ENCODE results near the gene SPATA2L.
"Not testable (repeated sequence)": the region's sequence is repeated elsewhere in the genome, so short reads cannot be mapped to it uniquely, and the experiment has no call there.

Gene SPATA2L

DNA sequence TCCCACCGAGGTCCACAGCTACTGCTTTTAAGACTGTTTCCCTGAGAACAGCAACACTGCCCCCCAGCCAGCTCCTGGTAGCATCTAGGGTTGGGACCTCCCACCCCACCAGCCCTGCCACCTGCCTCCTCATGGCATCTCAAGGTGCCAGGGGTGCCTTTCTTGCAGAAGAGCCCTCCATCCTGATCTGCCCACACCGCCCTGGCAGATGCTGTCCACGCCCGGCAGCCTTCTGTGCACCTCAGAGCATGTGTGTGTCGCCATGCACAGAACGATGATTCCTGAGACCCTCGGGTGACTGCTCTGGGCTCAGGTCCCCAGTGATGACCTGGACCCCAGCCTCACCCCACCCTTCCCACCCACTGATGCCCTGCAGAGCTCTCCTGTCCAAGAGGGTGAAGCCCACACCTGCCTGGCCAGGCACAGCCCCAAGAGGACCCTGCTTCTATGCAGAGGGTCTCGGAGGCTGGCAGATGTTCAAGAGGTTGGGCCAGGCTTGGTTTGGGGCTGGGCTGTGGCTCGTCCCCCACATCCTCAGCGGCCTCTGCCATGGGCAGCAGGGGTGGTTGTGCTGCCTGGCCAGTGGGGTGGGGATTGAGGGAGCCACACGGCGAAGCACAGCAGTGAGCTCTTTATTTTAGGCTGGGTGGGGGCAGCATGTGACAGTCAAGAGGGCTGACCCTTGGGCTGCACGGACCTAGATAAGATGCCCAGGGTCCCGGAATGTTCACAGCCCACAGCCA lies 5.2 kb upstream of the SPATA2L start:
- no peak for DNase-seq

GRCh38 chr16:89705006-89705405 lies 3.5 kb upstream of the SPATA2L start:
- no peak for DNase-seq

DNA sequence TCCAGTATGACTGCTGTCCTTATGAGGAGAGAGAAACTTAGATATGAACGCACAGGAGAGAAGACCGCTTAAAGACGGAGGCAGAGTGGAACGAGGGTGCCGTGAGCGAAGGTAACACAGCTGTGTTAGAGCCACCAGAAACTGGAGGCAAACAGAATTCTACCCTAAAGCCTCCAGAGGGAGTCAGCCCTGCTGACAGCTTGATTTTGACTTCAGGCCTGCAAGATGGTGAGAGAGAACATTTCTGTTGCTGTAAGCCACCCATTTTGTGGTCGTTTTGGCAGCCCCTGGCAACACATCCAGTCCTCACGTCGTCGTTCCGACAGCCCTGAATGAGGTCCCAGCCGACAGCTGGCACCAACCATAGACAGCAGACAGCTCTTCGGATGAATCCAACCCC lies 2.8 kb upstream of the SPATA2L start:
- no peak for DNase-seq

GRCh38 chr16:89700649-89701424 lies 668 bp downstream of the SPATA2L start:
- DNase-seq, result peak; percentile 33

DNA sequence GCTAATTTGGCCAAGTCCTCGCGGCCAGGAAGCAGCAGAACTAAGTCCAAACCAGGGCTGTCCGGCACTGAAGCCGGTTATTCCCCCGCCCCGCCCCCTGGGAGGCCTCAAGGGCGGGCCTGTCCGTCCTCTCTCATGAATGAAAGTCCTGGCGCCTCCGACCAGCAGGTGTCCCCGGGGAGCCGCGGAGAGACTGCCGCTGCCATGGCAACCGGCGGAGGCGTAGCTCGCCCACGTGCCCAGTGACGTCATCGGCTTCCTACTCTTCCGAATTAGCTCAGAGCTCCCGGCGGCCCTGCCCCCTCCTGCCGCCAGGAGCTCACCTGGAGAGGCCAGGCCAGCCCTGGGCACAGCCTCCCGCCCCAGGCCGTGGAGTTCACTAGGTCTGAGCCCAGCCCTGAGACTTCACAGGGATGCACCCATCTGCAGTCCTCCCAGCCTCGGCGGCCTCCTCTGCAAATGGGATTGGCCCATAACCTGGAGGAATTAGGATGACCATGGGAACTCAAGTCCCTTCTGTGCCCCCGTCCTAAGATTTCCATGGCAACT lies 1.3 kb downstream of the SPATA2L start:
- peak; percentile 97 for DNase-seq

DNA sequence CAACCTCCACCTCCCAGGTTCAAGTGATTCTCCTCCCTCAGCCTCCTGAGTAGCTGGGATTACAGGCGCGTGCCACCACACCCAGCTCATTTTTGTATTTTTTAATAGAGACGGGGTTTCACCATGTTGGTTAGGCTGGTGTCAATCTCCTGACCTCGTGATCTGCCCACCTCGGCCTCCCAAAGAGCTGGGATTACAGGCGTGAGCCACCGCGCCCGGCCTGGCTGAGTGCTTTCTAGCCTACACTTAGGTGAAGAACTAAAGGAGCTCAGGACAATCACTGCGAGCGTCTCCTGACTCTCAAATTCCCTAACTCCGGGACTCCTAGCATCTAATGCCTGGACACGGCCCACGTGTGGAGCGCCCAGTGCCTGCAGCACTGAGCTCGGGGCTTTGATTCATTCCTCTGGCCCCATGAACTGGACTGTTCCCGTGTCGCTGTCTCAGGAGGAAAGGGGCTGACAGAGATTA lies 1.8 kb downstream of the SPATA2L start:
- not testable (repeated sequence) for DNase-seq

DNA sequence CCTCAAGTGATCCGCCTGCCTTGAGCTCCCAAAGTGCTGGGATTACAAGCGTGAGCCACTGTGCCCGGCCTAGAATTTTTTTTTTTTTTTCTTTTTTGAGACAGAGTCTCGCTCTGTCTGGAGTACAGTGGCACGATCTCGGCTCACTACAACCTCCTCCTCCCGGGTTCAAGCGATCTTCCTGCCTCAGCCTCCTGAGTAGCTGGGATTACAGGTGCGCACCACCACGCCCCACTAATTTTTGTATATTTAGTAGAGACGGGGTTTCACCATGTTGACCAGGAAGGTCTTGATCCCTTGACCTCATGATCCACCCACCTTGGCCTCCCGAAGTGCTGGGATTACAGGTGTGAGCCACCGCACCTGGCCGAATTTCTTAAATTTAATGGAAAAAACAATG lies 2.8 kb downstream of the SPATA2L start:
- DNase-seq, result not testable (repeated sequence)

- peak; percentile 40 for DNase-seq
These were observed 3.7 kb downstream of the SPATA2L start for GRCh38 chr16:89697616-89698331.

GRCh38 chr16:89697161-89697615 lies 4.3 kb downstream of the SPATA2L start:
- DNase-seq, result peak; percentile 17

- DNase-seq, result no peak
These were observed 4.8 kb downstream of the SPATA2L start for GRCh38 chr16:89696670-89697128.

DNA sequence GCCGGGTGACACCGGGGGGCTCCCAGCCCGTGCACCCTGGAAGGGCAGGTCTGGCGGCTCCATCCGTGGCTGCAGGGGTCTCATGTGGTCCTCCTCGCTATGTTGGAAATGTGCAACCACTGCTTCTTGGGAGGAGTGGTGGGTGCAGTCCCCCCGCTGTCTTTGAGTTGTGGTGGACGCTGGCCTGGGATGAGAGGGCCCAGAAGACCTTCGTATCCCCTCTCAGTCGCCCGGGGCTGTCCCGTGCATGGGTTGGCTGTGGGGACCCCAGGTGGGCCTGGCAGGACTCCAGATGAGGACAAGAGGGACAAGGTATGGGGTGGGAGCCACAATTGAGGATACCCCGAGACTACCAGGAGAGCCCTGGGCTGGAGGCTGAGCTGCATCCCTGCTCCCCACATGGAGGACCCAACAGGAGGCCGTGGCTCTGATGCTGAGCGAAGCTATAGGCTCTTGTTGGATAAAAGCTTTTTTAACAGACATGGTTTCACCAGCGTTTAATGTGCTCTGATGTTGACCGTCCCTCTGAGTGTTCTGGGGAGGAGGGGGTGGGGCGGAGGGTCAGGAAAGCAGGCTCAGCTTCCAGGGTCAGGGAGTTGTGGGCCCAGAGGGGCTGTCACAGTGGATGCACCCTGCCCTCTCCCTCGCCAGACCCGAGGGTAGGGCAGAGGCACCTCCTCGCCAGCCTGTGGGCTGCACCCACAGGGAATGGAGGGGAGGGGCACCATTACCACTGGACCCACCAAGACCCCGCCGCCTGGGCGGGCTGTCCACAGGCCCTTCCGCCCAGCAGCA lies 5.4 kb downstream of the SPATA2L start:
- no peak for DNase-seq

DNA sequence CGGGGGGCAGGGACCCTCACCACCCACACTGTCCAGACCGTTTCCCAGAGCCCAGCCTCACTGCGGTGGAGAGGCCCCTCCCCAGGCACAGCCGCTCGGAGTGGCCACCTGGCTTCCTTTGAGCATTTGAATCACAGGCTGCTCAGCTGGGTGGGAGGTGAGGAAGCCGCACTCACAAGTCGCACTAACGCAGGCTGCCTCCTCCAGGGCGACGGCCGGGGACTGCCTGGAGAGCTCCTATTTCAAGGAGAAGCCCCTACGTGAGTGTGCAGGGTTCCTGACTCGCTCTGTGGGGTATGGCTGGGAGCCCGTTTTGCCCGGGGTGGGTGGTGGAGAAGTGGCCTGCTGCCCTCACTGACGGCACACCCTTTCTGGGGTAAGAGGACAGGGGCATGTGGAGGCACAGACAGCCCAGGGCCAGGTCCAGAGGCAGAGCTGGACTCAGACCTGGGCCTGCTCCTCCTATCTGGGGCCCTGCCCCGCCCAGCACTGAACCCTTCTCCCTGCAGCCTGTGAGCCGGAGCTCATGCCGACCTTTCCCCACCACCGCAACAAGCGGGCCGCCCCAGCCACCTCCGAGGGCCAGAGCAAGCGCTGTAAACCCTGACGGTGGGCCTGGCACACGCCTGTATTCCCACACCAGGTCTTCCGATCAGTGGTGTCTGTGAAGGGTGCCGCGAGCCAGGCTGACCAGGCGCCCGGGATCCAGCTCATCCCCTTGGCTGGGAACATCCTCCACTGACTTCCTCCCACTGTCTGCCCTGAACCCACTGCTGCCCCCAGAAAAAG lies 6.2 kb downstream of the SPATA2L start:
- DNase-seq, result no peak

DNA sequence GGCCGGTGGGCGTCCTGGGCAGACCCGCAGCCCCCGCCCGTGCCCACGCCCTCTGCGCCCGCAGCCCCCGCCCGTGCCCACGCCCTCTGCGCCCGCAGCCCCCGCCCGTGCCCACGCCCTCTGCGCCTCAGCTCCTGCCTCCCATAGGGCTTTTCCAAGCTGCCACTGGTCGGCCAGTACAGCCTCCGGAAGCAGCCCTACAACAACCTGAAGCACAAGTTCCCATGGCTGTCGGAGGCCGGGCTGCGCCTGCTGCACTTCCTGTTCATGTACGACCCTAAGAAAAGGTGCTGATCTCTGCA lies 6.8 kb downstream of the SPATA2L start:
- DNase-seq, result not testable (repeated sequence)

DNA sequence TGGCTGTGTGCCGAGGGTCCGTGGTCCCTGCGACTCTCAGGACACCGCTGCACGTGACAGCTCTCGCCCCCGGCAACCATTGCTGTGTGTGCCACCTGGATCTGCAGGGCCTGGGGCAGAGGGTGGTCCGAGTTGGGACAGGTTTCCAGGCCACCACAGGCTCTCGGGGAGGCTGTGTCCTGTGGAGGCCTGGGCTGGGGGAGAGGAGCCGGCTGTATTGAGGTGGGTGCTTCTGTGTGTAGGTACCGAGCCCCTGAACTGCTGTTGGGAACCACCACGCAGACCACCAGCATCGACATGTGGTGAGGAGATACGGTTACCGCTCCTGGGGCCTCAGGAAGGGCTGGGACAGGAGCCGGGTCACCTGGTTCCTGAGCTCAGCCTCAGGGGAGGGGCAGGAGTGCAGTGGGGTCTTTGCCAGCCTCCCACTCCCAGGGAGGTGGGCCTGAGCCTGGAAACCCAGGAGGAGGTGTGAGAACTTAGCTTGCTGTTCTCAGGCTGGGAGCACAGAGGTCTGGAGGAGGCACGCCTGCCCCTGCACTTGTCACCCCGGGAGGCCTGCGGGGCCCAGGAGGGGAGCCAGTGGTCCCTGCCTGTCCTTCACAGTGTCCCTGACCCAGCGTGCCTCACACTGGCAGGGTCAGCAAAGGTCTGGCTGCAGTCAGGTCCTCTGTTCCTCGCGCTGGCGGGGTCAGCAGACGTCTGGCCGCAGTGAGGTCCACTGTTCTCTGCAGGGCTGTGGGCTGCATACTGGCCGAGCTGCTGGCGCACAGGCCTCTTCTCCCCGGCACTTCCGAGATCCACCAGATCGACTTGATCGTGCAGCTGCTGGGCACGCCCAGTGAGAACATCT lies 7.3 kb downstream of the SPATA2L start:
- DNase-seq, result no peak

GRCh38 chr16:89693289-89693731 lies 8.2 kb downstream of the SPATA2L start:
- DNase-seq, result no peak

GRCh38 chr16:89691986-89692569 lies 9.4 kb downstream of the SPATA2L start:
- no peak for DNase-seq

DNA sequence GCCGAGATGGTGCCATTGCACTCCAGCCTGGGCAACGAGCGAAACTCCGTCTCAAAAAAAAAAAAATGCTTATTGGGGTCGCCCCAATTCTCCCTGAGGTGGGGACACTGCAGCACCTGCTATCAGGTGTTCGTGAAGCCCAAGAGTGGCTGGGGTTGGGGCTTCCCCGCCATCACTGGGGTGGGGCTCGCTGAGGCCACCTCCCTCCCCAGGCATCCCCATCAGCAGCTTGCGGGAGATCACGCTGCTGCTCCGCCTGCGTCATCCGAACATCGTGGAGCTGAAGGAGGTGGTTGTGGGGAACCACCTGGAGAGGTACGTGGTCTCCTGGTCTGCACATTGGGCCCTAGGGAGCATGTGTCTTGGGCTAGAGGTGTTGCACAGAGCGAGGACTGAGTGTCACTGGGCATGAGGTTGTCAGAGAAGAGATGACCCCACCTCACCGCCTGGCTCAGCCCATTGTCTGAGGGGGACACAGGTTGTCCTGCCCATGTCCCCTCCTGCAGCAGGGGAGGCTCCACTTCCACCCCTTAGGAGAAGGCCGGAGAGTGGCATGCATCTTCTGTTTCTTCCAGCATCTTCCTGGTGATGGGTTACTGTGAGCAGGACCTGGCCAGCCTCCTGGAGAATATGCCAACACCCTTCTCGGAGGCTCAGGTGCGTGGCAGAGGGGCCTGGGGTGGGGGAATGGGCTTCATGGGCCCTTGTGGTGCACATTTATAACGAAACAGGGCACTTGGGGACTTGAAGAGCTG lies 10.1 kb downstream of the SPATA2L start:
- no peak for DNase-seq

DNA sequence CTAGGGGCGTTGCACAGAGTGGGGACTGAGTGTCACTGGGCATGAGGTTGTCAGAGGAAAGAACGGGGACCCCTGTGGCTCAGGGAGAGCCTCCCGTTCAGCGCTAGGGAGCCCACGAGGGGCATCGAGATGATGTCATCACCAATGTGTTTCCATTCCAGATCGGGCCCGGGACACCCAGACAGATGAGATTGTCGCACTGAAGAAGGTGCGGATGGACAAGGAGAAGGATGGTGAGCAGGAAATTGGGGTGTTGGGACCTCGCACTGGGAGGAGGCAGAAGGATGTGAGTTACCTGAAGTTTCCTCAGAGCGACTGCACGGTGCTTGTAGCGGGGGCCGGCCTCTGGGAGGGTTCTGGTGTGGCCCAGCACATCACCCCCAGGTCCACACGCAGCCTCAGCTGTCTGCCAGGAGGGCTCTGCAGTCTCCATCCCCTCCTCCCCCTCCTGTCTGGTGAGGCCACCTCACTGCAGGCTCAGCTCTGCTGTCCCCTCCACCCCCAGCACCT lies 11.1 kb downstream of the SPATA2L start:
- no peak for DNase-seq

DNA sequence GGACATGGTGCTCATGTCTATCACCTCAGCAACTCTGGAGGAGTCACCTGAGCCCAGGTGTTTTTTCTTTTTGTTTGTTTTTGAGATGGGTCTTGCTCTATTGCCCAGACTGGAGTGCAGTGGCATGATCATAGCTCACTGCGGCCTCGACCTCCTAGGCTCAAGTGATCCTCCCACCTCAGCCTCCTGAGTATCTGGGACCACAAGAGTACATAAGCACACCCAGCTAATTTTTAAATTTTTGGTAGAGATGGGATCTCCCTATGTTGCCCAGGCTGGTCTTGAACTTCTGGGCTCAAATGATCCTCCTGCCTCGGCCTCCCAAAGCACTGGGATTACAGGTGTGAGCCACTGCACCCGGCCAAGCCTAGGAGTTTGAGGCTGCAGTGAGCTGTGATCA lies 11.9 kb downstream of the SPATA2L start:
- DNase-seq, result not testable (repeated sequence)
